Measurements from ENCODE around the gene LHFPL2.

The LHFPL2 gene

GRCh38 chr5:78512435-78512834, 136.1 kb downstream of the LHFPL2 start:
- Histone ChIP-seq H3K27ac (replicated peaks) (no peak overlapping the region), H3K4me3 (replicated peaks; ENCODE audit: insufficient read depth, low read length) (no peak overlapping the region), H3K27me3 (ENCODE audit: insufficient read depth, poor library complexity, severe bottlenecking) (no peaks in the 10 kb centered on the region)
- no peak for DNase-seq (ENCODE audit: low read depth in 1 of 2, low spot score in 1 of 2)
- no peak for TF ChIP-seq POLR2AphosphoS5 (IDR thresholded peaks at IDR 0.05; ENCODE audit: low read depth)
- no peak for TF ChIP-seq REST (IDR thresholded peaks at IDR 0.05; ENCODE audit: insufficient replicate concordance, low read depth)
- TF ChIP-seq CTCF (IDR thresholded peaks at IDR 0.05; ENCODE audit: insufficient read depth, low read length) = no peak

- no peaks in the 10 kb centered on the region for H3K27me3 ChIP-seq (ENCODE audit: insufficient read depth, poor library complexity, severe bottlenecking)
- TF ChIP-seq REST (IDR thresholded peaks at IDR 0.05; ENCODE audit: insufficient replicate concordance, low read depth) (no peak), CTCF (IDR thresholded peaks at IDR 0.05; ENCODE audit: insufficient read depth, low read length) (no peak), SPI1 (IDR thresholded peaks at IDR 0.05; ENCODE audit: borderline replicate concordance, low read depth) (peak; percentile 72; the same call in 1 of the 2 replicates), GABPA (IDR thresholded peaks at IDR 0.05; ENCODE audit: low read depth) (no peak), POLR2AphosphoS5 (IDR thresholded peaks at IDR 0.05; ENCODE audit: low read depth) (no peak)
- peak in 1 of 2 experiments; percentile 62 for DNase-seq (ENCODE audit: low read depth in 1 of 2, low spot score in 1 of 2)
- H3K27ac ChIP-seq (replicated peaks) = peak overlapping the region; percentile 59
- H3K4me3 ChIP-seq (replicated peaks; ENCODE audit: insufficient read depth, low read length) = no peak overlapping the region
Observed at GRCh38 chr5:78511121-78511906, 137.3 kb downstream of the LHFPL2 start.

GRCh38 chr5:78509884-78510769, 138.4 kb downstream of the LHFPL2 start:
- peak in 1 of 2 experiments; percentile 40 for DNase-seq (ENCODE audit: low read depth in 1 of 2, low spot score in 1 of 2)
- peak overlapping the region; percentile 16 for H3K4me3 ChIP-seq (replicated peaks; ENCODE audit: insufficient read depth, low read length)

More at GRCh38 chr5:78509884-78510769, 138.4 kb downstream of the LHFPL2 start:
- Histone ChIP-seq H3K27ac (replicated peaks) (peak overlapping the region; percentile 53), H3K27me3 (ENCODE audit: insufficient read depth, poor library complexity, severe bottlenecking) (no peaks in the 10 kb centered on the region)
- no peak for TF ChIP-seq CTCF (IDR thresholded peaks at IDR 0.05; ENCODE audit: insufficient read depth, low read length)
- no peak for TF ChIP-seq REST (IDR thresholded peaks at IDR 0.05; ENCODE audit: insufficient replicate concordance, low read depth)
- TF ChIP-seq POLR2AphosphoS5 (IDR thresholded peaks at IDR 0.05; ENCODE audit: low read depth) = no peak
- TF ChIP-seq SPI1 (IDR thresholded peaks at IDR 0.05; ENCODE audit: borderline replicate concordance, low read depth) = no peak
- no peak for TF ChIP-seq GABPA (IDR thresholded peaks at IDR 0.05; ENCODE audit: low read depth)
